HCT116 (cell line): Measurements from ENCODE around the gene HDGFL3. TPM values are rescaled to one million over a fixed set of nuclear protein-coding genes. Genes with fewer than 3 reads are reported as not detected.
"Not testable (repeated sequence)": the region's sequence is repeated elsewhere in the genome, so short reads cannot be mapped to it uniquely, and the experiment has no call there.

Source experiments
- ATAC-seq: fragments of 200-7000 bp; cut with Tn5 transposase; 2 replicates; pipeline ENCODE4 v1.9.1; 2020; ENCODE audit warnings: mild to moderate bottlenecking, moderate library complexity
- BruUV-seq: library from RNA; stranded (reverse); fragments of 400-500 nt; replicated peaks from 2 replicates; lab custom pipeline; 2021; lab: Mats Ljungman, UMichigan
- CTCF ChIA-PET: fragments of 300-600 bp; sonication (Branson Sonifier 250); formaldehyde crosslinking; loops from one replicate; lab custom pipeline; 2021; ENCODE audit warnings: antibody characterized with exemption; lab: Charles Lee
- POLR2A ChIA-PET: fragments of 300-600, 350-600 bp; sonication (Branson Sonifier 250); formaldehyde crosslinking; loops from one replicate; lab custom pipeline; 2021; ENCODE audit warnings: antibody characterized with exemption; lab: Charles Lee
- RAD21 ChIA-PET, 2 experiments: fragments of 300-600 bp; sonication (Branson Sonifier 250); formaldehyde crosslinking; loops; one replicate each; lab custom pipeline; 2023; ENCODE audit warnings: low total read pairs in 2 of 2; ENCODE audit not compliant: uncharacterized antibody in 2 of 2, unreplicated experiment in 2 of 2, low non-redundant PET in 1 of 2; lab: Charles Lee
- DNase-seq: peaks from one replicate; pipeline ENCODE4 v3.0.0-alpha.2; 2010; ENCODE audit warnings: low read depth, low spot score
- H2AFZ ChIP-seq: fragments of 200-600 bp; shearing (Covaris generic), sonication (generic); 2 replicates; pipeline ENCODE4 v1.6.1; 2017; ENCODE audit warnings: low read depth, mixed run types, mixed read lengths, antibody characterized with exemption, low read length; ENCODE audit not compliant: poor library complexity, severe bottlenecking
- H3K27ac ChIP-seq: 2 replicates; pipeline ENCODE4 v1.5.1; 2012; ENCODE audit warnings: low read depth, low read length
- H3K27me3 ChIP-seq: fragments of 200-600 bp; sonication (generic); 2 replicates; pipeline ENCODE4 v1.6.1; 2016; ENCODE audit warnings: mixed run types, low read length, mixed read lengths; ENCODE audit not compliant: insufficient read depth
- H3K36me3 ChIP-seq, 2 experiments: fragments of 200-500 bp in 1 of 2; fragments of 200-600 bp in 1 of 2; sonication (Bioruptor generic) in 1 of 2; sonication (generic) in 1 of 2; 2 replicates each; pipeline versions ENCODE4 v1.5.1 to v1.6.1; 2014 to 2016; ENCODE audit warnings: low read length in 2 of 2, inconsistent platforms in 1 of 2, mixed read lengths in 1 of 2, mixed run types in 1 of 2; ENCODE audit not compliant: insufficient read depth in 2 of 2, control insufficient read depth in 1 of 2
- H3K4me1 ChIP-seq, 2 experiments: fragments of 200-600 bp in 1 of 2; sonication (generic) in 1 of 2; 2 replicates each; pipeline versions ENCODE4 v1.5.1 to v1.6.1; 2012 to 2017; ENCODE audit warnings: low read length in 2 of 2, inconsistent platforms in 1 of 2, mild to moderate bottlenecking in 1 of 2, mixed read lengths in 1 of 2, mixed run types in 1 of 2, moderate library complexity in 1 of 2; ENCODE audit not compliant: insufficient read depth in 2 of 2, control insufficient read depth in 1 of 2
- H3K4me2 ChIP-seq: fragments of 200-600 bp; sonication (generic); 2 replicates; pipeline ENCODE4 v1.6.1; 2017; ENCODE audit warnings: mixed run types, low read length, mixed read lengths
- H3K4me3 ChIP-seq, 2 experiments: fragments of 200-600 bp in 1 of 2; sonication (generic) in 1 of 2; replicated peaks in 1 of 2; 2 replicates each; pipeline ENCODE4 v1.5.1; 2011 to 2016; ENCODE audit warnings: low read length in 2 of 2, control low read depth in 1 of 2, low read depth in 1 of 2, mild to moderate bottlenecking in 1 of 2, mixed read lengths in 1 of 2, mixed run types in 1 of 2
- H3K79me2 ChIP-seq: fragments of 200-600 bp; sonication (generic); 2 replicates; pipeline ENCODE4 v1.6.1; 2017; ENCODE audit warnings: mild to moderate bottlenecking, mixed run types, low read length, moderate library complexity, mixed read lengths; ENCODE audit not compliant: insufficient read depth
- H3K9ac ChIP-seq: fragments of 200-600 bp; sonication (generic); 2 replicates; pipeline ENCODE4 v1.6.1; 2016; ENCODE audit warnings: low read length, mixed read lengths
- H3K9me2 ChIP-seq: fragments of 200-600 bp; sonication (generic), shearing (Covaris generic); 2 replicates; pipeline ENCODE4 v1.6.1; 2017; ENCODE audit warnings: mixed run types, mild to moderate bottlenecking, moderate library complexity; ENCODE audit not compliant: insufficient read depth
- H3K9me3 ChIP-seq, 2 experiments: fragments of 200-500 bp in 1 of 2; fragments of 200-600 bp in 1 of 2; sonication (Bioruptor generic) in 1 of 2; sonication (generic) in 1 of 2; 2 replicates each; pipeline ENCODE4 v1.6.1; 2014 to 2017; ENCODE audit warnings: low read length in 2 of 2, mixed read lengths in 2 of 2, inconsistent platforms in 1 of 2, low read depth in 1 of 2, mild to moderate bottlenecking in 1 of 2, mixed run types in 1 of 2, moderate library complexity in 1 of 2; ENCODE audit not compliant: control insufficient read depth in 1 of 2, insufficient read depth in 1 of 2
- H4K20me1 ChIP-seq: fragments of 200-600 bp; sonication (generic), shearing (Covaris generic); 2 replicates; pipeline ENCODE4 v1.6.1; 2017; ENCODE audit warnings: mixed run types, mild to moderate bottlenecking, moderate library complexity; ENCODE audit not compliant: insufficient read depth
- CBX3 ChIP-seq: IDR thresholded peaks from 2 replicates; pipeline ENCODE4 v1.6.1; 2012; ENCODE audit warnings: low read depth
- EZH2 ChIP-seq: fragments of 200-600 bp; sonication (generic); IDR thresholded peaks from 2 replicates; pipeline ENCODE4 v1.6.1; 2017; ENCODE audit warnings: antibody characterized with exemption, mixed run types
- FOSL1 ChIP-seq: IDR thresholded peaks from 2 replicates; pipeline ENCODE4 v1.6.1; 2012; ENCODE audit warnings: low read depth
- JUND ChIP-seq: IDR thresholded peaks from 2 replicates; pipeline ENCODE4 v1.6.1; 2012
- POLR2A ChIP-seq: IDR thresholded peaks from 2 replicates; pipeline ENCODE4 v1.7.0; 2011; ENCODE audit warnings: borderline replicate concordance; ENCODE audit not compliant: insufficient read depth, insufficient read length; ENCODE audit errors: extremely low read depth
- POLR2AphosphoS5 ChIP-seq: IDR thresholded peaks from 2 replicates; pipeline ENCODE4 v1.6.1; 2011; ENCODE audit warnings: mild to moderate bottlenecking, low read depth, low read length, moderate library complexity
- SP1 ChIP-seq: IDR thresholded peaks from 2 replicates; pipeline ENCODE4 v1.6.1; 2012; ENCODE audit warnings: low read depth
- intact Hi-C: fragments of 100-400 bp; cut with micrococcal nuclease; formaldehyde crosslinking; loops from 2 replicates; pipeline ENCODE4 v1.10.0; 2022
- total RNA-seq: library from RNA; stranded (reverse); gene quantifications from one replicate; pipeline ENCODE4 v1.2.1, GENCODE V29; 2021; ENCODE audit not compliant: unreplicated experiment

Gene HDGFL3
- total RNA-seq, 1 experiment from 2014 or later, result 0.64 TPM

- BruUV-seq, result no TSS peak
- no peaks in the 10 kb centered on the region for H3K4me1 ChIP-seq
- ChIA-PET RAD21 (no interaction called here), CTCF (no interaction called here), POLR2A (no interaction called here)
- no peak for TF ChIP-seq EZH2
- no peak for TF ChIP-seq POLR2AphosphoS5
- TF ChIP-seq CBX3, result no peak
- TF ChIP-seq SP1, result no peak
- TF ChIP-seq JUND, result no peak
- TF ChIP-seq POLR2A, result no peak
- no peak for TF ChIP-seq FOSL1
- H3K36me3 ChIP-seq, result no peaks in the 10 kb centered on the region
- intact Hi-C loops, result no loop called here
- no peak overlapping the region for H2AFZ ChIP-seq
- no peaks in the 10 kb centered on the region for H3K9me3 ChIP-seq
- H3K9me2 ChIP-seq, result no peaks in the 10 kb centered on the region
- no peaks in the 10 kb centered on the region for H4K20me1 ChIP-seq
- no peak overlapping the region for H3K4me3 ChIP-seq
- DNase-seq (no peak), ATAC-seq (no peak)
- no peak overlapping the region for H3K9ac ChIP-seq
- no peak overlapping the region for H3K4me2 ChIP-seq
- no peaks in the 10 kb centered on the region for H3K79me2 ChIP-seq
- H3K27ac ChIP-seq, result no peak overlapping the region
- H3K27me3 ChIP-seq, result peaks cover 8% of the 10 kb centered on the region; the same call in 1 of the 2 replicates
Measured at GRCh38 chr15:83144771-83145170, 62.9 kb downstream of the HDGFL3 start.

GRCh38 chr15:83142151-83142550 is 65.5 kb downstream of the HDGFL3 start:
- H3K9ac ChIP-seq, H3K4me2 ChIP-seq, H3K4me3 ChIP-seq, ATAC-seq, H3K36me3 ChIP-seq, H2AFZ ChIP-seq, DNase-seq, BruUV-seq, H3K27ac ChIP-seq, H3K9me2 ChIP-seq, RAD21 ChIA-PET, H4K20me1 ChIP-seq, intact Hi-C loops, H3K9me3 ChIP-seq, H3K79me2 ChIP-seq, H3K4me1 ChIP-seq, H3K27me3 ChIP-seq, CTCF ChIA-PET, POLR2A ChIA-PET: not testable (repeated sequence)
